ENCODE results near the gene ZNF646. TPM values are rescaled to one million over a fixed set of nuclear protein-coding genes. Genes with fewer than 3 reads are reported as not detected.

The ZNF646 gene
- total and polyA plus RNA-seq, 2 of the 13 experiments (the other 11 are each of a cell fraction or from before 2014, with no cell fraction given): 3.4 to 10.9 TPM

DNA sequence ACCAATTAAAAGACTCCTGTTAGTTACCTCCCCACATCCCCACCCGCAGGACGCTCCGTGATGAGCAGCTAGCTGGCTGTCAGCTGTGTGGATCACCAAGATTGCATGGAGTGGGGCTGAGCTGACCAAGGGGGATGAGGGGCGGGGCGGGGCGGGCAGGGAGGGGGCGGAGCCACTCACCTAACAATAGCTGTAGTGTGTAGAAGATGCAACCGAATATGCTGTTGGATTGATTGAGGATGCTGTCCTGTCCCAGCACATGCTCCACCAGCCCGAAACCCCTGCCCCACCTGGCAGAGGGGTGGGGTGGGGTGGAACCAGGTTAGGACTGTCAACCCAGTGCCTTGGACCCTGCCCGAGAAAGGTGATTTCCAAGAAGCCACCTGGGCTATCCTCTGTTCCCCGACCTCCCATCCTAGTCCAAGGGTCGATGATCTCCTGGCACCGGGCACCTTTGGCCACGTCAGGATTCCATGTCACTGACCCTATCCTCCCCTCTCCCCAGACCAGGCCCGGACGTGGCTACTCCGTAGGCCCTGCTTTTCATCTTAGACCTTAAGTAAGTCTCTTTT, 19.0 kb downstream of the ZNF646 start (continued):
- no peak for TF ChIP-seq EZH2 (conservative IDR thresholded peaks at IDR 0.05; ENCODE audit: low read depth, low read length)
- no peak for TF ChIP-seq MTF2 (CRISPR knock-in tag; IDR thresholded peaks at IDR 0.05; ENCODE audit: borderline replicate concordance)
- TF ChIP-seq, protein P1, sequence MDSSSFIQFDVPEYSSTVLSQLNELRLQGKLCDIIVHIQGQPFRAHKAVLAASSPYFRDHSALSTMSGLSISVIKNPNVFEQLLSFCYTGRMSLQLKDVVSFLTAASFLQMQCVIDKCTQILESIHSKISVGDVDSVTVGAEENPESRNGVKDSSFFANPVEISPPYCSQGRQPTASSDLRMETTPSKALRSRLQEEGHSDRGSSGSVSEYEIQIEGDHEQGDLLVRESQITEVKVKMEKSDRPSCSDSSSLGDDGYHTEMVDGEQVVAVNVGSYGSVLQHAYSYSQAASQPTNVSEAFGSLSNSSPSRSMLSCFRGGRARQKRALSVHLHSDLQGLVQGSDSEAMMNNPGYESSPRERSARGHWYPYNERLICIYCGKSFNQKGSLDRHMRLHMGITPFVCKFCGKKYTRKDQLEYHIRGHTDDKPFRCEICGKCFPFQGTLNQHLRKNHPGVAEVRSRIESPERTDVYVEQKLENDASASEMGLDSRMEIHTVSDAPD (CRISPR knock-in tag; IDR thresholded peaks at IDR 0.05): no peak
- TF ChIP-seq SSRP1 (CRISPR knock-in tag; IDR thresholded peaks at IDR 0.05): no peak
- TF ChIP-seq, protein P2, sequence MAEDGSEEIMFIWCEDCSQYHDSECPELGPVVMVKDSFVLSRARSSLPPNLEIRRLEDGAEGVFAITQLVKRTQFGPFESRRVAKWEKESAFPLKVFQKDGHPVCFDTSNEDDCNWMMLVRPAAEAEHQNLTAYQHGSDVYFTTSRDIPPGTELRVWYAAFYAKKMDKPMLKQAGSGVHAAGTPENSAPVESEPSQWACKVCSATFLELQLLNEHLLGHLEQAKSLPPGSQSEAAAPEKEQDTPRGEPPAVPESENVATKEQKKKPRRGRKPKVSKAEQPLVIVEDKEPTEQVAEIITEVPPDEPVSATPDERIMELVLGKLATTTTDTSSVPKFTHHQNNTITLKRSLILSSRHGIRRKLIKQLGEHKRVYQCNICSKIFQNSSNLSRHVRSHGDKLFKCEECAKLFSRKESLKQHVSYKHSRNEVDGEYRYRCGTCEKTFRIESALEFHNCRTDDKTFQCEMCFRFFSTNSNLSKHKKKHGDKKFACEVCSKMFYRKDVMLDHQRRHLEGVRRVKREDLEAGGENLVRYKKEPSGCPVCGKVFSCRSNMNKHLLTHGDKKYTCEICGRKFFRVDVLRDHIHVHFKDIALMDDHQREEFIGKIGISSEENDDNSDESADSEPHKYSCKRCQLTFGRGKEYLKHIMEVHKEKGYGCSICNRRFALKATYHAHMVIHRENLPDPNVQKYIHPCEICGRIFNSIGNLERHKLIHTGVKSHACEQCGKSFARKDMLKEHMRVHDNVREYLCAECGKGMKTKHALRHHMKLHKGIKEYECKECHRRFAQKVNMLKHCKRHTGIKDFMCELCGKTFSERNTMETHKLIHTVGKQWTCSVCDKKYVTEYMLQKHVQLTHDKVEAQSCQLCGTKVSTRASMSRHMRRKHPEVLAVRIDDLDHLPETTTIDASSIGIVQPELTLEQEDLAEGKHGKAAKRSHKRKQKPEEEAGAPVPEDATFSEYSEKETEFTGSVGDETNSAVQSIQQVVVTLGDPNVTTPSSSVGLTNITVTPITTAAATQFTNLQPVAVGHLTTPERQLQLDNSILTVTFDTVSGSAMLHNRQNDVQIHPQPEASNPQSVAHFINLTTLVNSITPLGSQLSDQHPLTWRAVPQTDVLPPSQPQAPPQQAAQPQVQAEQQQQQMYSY (CRISPR knock-in tag; IDR thresholded peaks at IDR 0.05): no peak
- peak; percentile 35 for TF ChIP-seq CBX1 (IDR thresholded peaks at IDR 0.05; ENCODE audit: low read depth)
- TF ChIP-seq BCL6 (CRISPR knock-in tag; IDR thresholded peaks at IDR 0.05): peak; percentile 45; the same call in 1 of the 2 replicates
- TF ChIP-seq, protein P3, sequence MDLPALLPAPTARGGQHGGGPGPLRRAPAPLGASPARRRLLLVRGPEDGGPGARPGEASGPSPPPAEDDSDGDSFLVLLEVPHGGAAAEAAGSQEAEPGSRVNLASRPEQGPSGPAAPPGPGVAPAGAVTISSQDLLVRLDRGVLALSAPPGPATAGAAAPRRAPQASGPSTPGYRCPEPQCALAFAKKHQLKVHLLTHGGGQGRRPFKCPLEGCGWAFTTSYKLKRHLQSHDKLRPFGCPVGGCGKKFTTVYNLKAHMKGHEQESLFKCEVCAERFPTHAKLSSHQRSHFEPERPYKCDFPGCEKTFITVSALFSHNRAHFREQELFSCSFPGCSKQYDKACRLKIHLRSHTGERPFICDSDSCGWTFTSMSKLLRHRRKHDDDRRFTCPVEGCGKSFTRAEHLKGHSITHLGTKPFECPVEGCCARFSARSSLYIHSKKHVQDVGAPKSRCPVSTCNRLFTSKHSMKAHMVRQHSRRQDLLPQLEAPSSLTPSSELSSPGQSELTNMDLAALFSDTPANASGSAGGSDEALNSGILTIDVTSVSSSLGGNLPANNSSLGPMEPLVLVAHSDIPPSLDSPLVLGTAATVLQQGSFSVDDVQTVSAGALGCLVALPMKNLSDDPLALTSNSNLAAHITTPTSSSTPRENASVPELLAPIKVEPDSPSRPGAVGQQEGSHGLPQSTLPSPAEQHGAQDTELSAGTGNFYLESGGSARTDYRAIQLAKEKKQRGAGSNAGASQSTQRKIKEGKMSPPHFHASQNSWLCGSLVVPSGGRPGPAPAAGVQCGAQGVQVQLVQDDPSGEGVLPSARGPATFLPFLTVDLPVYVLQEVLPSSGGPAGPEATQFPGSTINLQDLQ (CRISPR knock-in tag; IDR thresholded peaks at IDR 0.05): no peak
- TF ChIP-seq ZNF549 (CRISPR knock-in tag; IDR thresholded peaks at IDR 0.05): no peak
- TF ChIP-seq PPARG (CRISPR knock-in tag; conservative IDR thresholded peaks at IDR 0.05): no peak
- no peak for TF ChIP-seq ZBTB42 (CRISPR knock-in tag; IDR thresholded peaks at IDR 0.05)
- no peak for TF ChIP-seq ZNF792 (CRISPR knock-in tag; IDR thresholded peaks at IDR 0.05)
- no peak for TF ChIP-seq PAX8 (CRISPR knock-in tag; IDR thresholded peaks at IDR 0.05; ENCODE audit: borderline replicate concordance)
- peak; percentile 23; the same call in 1 of the 2 replicates for TF ChIP-seq GATAD2A (CRISPR knock-in tag; IDR thresholded peaks at IDR 0.05)
- TF ChIP-seq, protein P4, sequence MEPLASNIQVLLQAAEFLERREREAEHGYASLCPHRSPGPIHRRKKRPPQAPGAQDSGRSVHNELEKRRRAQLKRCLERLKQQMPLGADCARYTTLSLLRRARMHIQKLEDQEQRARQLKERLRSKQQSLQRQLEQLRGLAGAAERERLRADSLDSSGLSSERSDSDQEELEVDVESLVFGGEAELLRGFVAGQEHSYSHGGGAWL (CRISPR knock-in tag; IDR thresholded peaks at IDR 0.05): 0 out of 2 replicates have a peak, but pooled peaks have one; percentile 35
- no peak for TF ChIP-seq ZNF773 (CRISPR knock-in tag; IDR thresholded peaks at IDR 0.05; ENCODE audit: borderline replicate concordance)
- TF ChIP-seq POLR2A (IDR thresholded peaks at IDR 0.05; ENCODE audit: insufficient read depth in 1 of 2, low read depth in 2 of 2, low read length in 2 of 2): peak; percentile 54 to 71; a peak in 2 of 4 replicates
- no peak for TF ChIP-seq REL (CRISPR knock-in tag; conservative IDR thresholded peaks at IDR 0.05)
- peak; percentile 37; the same call in 1 of the 2 replicates for TF ChIP-seq KMT2A (CRISPR knock-in tag; IDR thresholded peaks at IDR 0.05)
